Omental fat pad (tissue), 4 donors: ENCODE results near the gene ADAMTS4. TPM values are rescaled to one million over a fixed set of nuclear protein-coding genes. Genes with fewer than 3 reads are reported as not detected.

ENCODE experiments used
- ATAC-seq: fragments of 150-250 bp; one replicate; pipeline ENCODE4 v1.9.1; 2016; ENCODE audit warnings: mild to moderate bottlenecking, moderate library complexity; ENCODE audit not compliant: low FRiP score
- DNase-seq: peaks from one replicate; pipeline ENCODE4 v3.0.0-alpha.2; 2019; ENCODE audit warnings: low spot score
- total RNA-seq, 4 donors: library from RNA; depleted of rRNA; stranded (reverse); fragments of >200 nt; gene quantifications; one replicate each; pipeline ENCODE4 v1.1.0, GENCODE V29; 2016
- TF ChIP-seq, protein P1 (sequence below), 3 donors: fragments of 450-650 bp; IDR thresholded peaks; one replicate each; pipeline ENCODE4 v1.5.1; 2016 to 2017; ENCODE audit warnings: antibody characterized with exemption in 3 of 3, mild to moderate bottlenecking in 3 of 3, moderate library complexity in 2 of 3

ADAMTS4 gene
- total RNA-seq, 4 donors from 2014 or later = 38.5 to 238 (median 121) TPM

DNA sequence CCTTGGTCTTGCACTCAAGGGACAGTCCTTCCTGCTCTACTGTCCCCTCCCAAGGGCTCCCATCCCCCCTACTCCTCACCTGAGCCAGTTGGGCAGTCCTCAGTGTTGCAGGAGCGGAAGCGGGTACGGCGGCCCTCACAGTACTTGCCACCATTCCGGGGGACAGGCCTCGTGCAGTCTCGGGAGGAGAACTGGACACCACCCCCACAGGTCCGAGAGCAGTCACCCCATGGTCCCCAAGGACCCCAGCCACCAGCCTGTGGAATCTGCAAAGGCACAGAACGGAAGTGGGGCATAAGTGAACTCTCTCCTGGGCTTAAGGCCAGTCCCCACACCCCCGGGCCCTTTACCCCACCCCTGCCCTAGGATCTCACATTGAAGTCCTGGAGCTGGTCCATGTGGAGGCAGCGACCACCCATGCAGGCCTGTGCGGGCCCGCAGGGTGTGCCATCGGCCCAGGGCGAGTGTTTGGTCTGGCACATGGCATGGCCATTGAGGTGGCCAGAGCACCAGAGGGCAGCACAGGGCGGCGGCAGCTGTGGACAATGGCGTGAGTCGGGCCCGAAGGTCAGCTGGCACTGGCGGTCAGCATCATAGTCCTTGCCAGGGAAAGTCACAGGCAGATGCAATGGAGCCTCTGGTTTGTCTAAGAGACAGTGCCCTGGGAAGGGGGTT is 5.2 kb downstream of the ADAMTS4 start:
- no peak for ATAC-seq
- TF ChIP-seq, protein P1, sequence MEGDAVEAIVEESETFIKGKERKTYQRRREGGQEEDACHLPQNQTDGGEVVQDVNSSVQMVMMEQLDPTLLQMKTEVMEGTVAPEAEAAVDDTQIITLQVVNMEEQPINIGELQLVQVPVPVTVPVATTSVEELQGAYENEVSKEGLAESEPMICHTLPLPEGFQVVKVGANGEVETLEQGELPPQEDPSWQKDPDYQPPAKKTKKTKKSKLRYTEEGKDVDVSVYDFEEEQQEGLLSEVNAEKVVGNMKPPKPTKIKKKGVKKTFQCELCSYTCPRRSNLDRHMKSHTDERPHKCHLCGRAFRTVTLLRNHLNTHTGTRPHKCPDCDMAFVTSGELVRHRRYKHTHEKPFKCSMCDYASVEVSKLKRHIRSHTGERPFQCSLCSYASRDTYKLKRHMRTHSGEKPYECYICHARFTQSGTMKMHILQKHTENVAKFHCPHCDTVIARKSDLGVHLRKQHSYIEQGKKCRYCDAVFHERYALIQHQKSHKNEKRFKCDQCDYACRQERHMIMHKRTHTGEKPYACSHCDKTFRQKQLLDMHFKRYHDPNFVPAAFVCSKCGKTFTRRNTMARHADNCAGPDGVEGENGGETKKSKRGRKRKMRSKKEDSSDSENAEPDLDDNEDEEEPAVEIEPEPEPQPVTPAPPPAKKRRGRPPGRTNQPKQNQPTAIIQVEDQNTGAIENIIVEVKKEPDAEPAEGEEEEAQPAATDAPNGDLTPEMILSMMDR (IDR thresholded peaks at IDR 0.05) = no peak
- DNase-seq = no peak

DNA sequence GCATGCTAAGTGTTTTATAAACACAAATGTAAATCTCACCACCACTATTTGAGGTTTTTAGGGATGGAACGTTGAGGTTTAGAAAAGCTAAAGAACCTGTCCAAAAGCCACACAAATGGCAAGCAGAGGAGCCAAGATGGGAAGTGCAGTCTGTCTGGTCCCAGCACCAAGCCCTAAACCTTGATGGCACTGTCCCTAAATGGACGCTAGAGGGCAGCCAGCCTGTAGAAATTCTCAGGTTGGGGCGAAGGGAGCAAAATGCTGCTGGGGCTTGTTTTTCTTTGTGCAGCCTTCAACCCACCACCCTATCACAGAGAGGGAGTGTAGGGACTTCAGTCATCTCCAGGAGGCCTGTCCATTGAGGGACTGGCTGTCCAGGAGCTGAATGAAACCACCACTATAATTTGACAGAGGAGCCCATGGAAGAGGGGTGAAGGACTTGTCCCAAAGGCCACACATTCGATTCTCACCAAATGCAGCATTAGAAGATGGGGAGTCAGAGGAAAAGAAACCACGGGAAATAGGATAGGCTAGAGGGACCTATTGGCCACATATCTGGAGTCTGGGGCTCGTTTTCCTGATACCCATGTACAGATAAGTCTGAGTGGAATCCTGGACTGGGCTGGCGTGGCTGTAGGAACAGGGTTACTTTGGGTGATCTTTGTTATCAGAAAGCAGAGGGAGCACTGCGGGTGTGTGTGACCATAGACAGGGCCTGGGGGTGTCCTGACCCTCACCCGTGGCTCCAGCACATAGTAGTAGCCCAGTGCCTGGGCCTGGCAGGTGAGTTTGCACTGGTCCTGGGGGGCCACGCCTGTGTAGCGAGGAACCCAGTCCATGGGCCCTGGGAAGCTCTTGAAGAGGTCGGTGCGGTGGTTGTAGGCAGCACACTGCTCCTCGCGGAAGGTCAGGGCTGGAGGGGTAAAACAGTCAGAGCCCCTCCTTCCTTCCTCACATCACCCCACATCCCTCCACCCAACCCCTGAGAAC is 6.1 kb downstream of the ADAMTS4 start:
- DNase-seq = no peak
- TF ChIP-seq, protein P1 (IDR thresholded peaks at IDR 0.05) = peak in 1 of 3 donors; percentile 50
- ATAC-seq = no peak

DNA sequence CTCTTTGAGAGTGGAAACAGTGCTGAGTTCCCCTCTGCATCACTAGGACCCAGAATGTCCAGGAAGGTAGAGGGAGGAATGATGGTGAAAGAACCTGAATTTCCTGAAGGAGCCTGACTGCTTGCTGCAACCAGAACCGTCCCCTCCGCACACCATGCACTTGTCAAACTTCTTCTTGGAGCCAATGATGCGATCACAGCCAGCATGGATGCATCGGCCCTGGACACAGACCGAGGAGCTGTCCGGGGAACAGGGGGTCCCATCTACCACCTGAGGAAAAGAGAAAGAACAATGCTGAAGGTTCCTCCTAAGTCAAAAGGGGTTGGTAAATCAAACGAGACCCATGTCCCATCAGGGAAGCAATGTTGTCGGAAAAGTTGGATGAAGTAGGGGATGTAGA is 6.9 kb downstream of the ADAMTS4 start:
- ATAC-seq (no peak), DNase-seq (no peak)
- TF ChIP-seq, protein P1 (IDR thresholded peaks at IDR 0.05) = no peak

DNA sequence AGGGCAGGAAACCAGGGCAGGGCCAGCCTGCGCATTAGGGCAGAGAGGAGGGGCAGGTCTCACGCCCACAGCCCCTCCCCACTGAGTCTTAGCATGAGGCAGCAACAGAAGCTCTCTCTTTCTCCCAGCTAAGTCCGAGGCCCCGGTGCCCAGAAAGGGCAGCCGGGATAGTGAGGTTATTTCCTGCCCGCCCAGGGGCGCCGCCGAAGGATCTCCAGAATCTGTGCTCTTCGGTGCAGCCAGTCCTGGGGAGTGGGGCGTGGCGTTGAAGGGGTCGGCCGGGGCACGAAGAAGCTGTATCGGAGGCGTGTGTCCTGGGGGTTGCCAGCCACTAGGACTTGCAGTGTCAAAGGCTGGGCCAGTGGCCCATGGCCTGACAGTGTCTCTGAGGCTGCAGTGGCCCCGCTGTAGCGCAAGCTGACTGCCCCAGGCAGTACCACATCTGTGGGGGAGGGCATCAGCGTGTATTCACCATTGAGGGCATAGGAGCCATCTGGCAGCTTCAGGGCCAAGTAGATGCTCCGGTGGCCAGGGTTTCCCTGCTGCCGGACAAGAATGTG is 7.8 kb downstream of the ADAMTS4 start:
- no peak for DNase-seq
- no peak for ATAC-seq
- TF ChIP-seq, protein P1 (IDR thresholded peaks at IDR 0.05) = no peak

DNA sequence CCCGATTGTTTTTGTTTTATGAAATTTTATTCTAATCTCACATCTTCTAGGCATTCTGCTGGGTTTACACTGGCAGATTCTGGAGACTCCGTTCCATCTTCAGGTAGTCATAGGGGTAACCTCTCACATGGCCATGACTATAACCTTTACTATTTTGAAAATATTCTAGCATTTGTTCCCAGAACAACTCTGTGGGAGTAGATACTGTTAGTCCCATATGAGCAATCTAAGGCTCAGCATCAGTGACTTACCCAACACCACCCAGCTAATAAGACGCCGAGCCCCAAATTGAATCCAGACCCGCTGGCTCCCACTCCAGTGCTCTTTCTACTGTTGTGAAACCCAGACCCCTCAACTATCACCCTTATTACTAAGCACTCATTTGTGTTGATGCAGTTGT is 9.8 kb downstream of the ADAMTS4 start:
- TF ChIP-seq, protein P1 (IDR thresholded peaks at IDR 0.05) = no peak
- DNase-seq = no peak
- no peak for ATAC-seq

DNA sequence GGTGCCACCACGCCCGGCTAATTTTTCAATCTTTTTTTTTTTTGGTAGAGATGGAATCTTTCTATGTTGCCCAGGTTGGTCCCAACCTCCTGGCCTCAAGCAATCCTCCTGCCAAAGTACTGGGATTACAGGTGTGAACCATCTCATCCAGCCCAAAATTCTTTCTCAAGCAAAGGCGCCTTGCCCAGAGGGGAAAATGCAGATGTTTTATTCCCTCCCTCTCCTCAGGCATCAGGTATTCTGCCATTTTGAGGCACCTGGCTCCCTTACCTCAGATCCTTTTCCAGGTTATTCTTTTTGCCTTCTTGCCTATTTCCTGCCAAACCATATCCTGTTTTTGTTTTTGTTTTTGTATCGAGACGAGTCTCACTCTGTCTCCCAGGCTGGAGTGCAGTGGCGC is 10.5 kb downstream of the ADAMTS4 start:
- TF ChIP-seq, protein P1 (IDR thresholded peaks at IDR 0.05) = no peak
- DNase-seq = no peak
- no peak for ATAC-seq
